Activated effector memory CD4-positive, alpha-beta T cell treated with Interleukin-2 at 50 U/mL for 16 hours (primary cell): ENCODE data around the gene ZGRF1.
"Not testable (repeated sequence)": the region's sequence is repeated elsewhere in the genome, so short reads cannot be mapped to it uniquely, and the experiment has no call there.

Experiments used
- DNase-seq: peaks from one replicate; pipeline ENCODE4 v3.0.0-alpha.2; 2020

Gene ZGRF1

GRCh38 chr4:112515198-112516065 lies 121.3 kb downstream of the ZGRF1 start:
- DNase-seq: no peak

- no peak for DNase-seq
These were observed 122.0 kb downstream of the ZGRF1 start for GRCh38 chr4:112514647-112515197.

- DNase-seq: no peak
These were observed 122.6 kb downstream of the ZGRF1 start for GRCh38 chr4:112513971-112514646.

- DNase-seq: no peak
These were observed 124.9 kb downstream of the ZGRF1 start for GRCh38 chr4:112511803-112512118.

- no peak for DNase-seq
These were observed 125.5 kb downstream of the ZGRF1 start for GRCh38 chr4:112511093-112511802.

GRCh38 chr4:112510291-112511092 lies 126.2 kb downstream of the ZGRF1 start:
- no peak for DNase-seq

- DNase-seq: no peak
These were observed 127.2 kb downstream of the ZGRF1 start for GRCh38 chr4:112509243-112510141.

GRCh38 chr4:112508356-112508755 lies 128.4 kb downstream of the ZGRF1 start:
- no peak for DNase-seq

GRCh38 chr4:112504807-112505206 lies 131.9 kb downstream of the ZGRF1 start:
- DNase-seq: no peak

- no peak for DNase-seq
These were observed 133.8 kb downstream of the ZGRF1 start for GRCh38 chr4:112502871-112503270.

- no peak for DNase-seq
These were observed 144.4 kb downstream of the ZGRF1 start for GRCh38 chr4:112492321-112492720.

- not testable (repeated sequence) for DNase-seq
These were observed 145.9 kb downstream of the ZGRF1 start for GRCh38 chr4:112490808-112491207.
